HT-29 (cell line): ENCODE results near the gene CDH11. TPM values are rescaled to one million over a fixed set of nuclear protein-coding genes. Genes with fewer than 3 reads are reported as not detected.

Experiments used
- DNase-seq: peaks from one replicate; pipeline ENCODE4 v3.0.0-alpha.2; 2015; ENCODE audit warnings: low spot score
- total RNA-seq: library from RNA; depleted of rRNA; stranded (reverse); fragments of >200 nt; shearing (Covaris generic); gene quantifications from 2 replicates; pipeline ENCODE4 v1.2.3, GENCODE V29; 2014

Gene CDH11
- total RNA-seq, 1 experiment from 2014 or later = not detected

DNA sequence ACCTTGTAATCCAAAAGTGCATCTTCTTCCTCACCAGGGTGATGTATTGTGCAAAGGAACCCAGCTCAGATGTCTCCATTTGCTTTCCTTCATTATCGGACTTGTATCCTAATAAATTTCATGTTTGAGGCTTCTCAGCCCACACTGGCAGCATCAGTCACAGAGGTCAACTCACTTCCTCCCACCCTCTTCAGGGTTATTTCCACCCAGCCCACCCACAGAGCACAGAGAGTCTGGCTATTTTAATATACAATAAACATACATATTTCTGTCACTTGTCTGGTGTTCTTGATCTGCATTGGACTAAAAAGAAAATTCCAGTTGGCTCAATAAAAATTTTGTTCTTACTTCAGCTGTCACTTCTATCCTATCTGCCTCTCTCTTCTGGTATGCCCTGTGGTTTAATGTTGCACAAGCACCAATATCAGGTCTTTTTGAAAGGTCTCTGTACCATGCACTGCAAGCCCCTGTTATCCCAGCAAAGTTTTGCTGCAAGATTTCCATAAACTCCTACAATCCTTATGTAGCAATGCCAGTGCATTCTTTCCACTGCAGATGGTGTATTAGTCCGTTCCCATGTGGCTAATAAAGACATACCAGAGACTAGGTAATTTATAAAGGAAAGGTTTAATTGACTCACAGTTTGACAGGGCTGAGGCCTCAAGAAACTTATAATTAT lies 201.8 kb downstream of the CDH11 start:
- DNase-seq = no peak

DNA sequence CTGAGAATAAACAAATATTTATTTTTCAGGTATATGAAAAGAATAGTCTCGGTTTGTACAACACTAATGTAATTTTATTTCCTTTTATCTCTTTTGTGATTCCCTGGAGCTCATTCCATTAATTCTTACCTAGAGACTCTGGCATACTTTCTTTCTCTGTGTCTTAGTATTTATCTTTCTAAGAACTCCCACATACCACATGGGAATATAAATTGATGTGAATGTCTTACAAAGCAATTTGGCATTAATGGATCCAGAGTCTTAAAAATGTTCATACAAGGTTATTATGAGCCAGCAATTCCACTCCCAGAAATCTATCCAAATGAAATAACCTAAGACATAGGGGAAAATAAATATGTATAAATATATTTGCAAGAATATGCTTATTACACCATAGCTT lies 202.7 kb downstream of the CDH11 start:
- no peak for DNase-seq

DNA sequence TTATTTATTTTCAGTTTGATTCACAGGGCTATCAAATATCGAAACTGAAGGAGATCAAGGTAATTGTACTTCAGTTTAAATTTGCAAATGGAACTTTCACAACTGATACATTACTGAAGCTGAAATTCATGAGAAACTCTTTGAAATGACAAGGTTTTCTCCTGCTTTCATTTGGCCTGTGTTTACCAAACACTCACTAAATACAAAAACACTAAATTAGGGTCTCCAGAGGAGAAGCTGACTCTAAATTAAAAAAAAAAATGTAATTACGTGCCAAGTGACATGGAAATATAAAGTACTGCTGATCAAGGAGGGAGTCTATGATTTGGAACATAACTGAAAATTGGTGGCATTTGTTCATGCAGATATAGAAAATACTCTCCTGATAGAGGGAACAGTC lies 205.8 kb downstream of the CDH11 start:
- DNase-seq = no peak

DNA sequence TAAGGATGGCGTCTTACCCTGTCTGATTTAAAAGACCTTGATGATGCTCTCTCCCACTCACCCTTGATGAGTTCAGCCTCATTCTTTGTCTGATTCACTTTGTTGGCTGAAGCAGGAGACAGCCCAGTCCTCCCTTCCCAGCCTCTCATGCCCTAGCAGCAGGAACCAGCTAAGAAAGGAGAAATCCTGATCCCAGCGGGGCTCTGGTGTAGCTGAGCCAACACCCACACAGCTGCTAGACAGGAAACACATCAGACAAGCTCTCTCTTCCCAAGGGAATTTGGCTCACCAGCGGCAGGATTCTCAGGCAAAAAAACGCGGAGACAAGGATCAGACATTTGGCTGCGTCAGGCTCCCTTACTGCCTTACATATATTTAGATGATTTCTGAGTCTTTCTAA lies 211.5 kb downstream of the CDH11 start:
- no peak for DNase-seq

DNA sequence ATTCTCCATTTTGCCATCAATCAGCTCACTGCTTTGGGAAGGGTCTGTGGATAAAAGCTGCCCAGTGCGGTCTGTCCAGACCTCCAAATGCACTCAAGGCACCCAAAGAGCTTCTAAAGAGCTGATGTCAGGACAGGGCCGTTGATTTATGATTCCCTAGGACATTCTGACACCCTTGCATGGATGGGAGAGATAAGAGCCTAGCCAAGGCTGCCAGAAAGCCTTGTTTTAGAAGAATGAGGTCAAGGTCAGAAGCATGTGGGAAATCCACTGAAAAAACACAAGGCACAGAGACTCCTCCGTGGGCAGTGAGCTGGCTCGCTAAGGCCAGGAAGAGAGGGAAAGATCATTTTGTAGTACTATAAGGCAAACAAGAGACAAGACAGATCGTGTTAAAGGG lies 214.0 kb downstream of the CDH11 start:
- DNase-seq = no peak

DNA sequence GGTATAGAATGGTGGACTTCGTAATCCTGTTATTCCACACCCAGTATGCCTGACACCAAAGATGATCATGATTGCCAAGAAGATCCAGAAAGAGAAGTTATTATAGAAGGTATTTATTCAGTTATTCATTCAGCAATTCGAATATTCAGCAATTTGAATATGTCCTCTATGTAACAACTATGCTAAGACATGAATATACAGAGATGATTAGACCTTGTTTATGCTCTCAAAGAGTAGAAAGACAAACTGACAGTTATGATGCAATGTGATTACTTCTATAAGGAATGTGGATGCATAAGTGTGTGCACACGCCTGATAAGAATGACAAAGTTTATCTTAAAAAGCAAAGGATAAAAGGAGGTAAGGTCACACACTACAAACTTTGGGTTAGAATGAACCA lies 218.1 kb downstream of the CDH11 start:
- DNase-seq = no peak

DNA sequence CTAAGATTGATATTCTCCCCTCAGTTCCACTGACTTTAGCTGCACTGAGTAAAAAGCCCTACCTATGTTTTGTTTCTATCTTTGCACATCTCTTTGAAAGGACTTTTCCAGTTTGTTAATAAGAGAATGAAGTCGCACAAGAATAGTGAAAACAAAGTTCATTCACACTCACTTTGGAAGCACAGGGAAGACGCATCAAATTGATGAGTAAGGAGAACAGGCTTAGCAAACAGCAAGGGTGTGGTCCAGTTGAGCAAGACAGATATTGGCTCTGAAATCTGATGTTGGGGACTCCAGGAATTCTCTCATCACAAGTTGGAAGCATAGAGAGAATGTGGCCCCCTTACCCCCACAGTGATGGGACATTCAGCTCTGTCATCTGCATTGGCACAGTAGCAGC lies 221.3 kb downstream of the CDH11 start:
- DNase-seq = no peak

DNA sequence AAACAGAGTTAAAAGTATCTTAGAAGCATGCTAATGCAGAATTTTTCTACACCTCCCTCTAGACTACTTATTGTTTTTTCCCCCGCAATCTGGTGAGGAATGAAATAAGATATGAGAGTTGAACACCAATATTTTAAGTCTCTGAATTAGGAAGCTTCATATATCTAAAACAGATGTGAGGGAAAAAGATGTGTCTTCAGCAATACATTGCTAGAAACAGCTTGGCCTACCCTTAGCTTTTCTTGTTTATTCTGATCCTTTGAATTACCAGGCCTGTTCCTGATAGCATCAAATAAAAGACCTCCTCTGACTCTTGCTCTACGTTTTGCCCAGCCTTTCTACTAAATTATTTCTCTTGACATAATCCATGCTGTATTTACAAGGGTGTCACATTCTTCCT lies 221.8 kb downstream of the CDH11 start:
- DNase-seq = no peak

DNA sequence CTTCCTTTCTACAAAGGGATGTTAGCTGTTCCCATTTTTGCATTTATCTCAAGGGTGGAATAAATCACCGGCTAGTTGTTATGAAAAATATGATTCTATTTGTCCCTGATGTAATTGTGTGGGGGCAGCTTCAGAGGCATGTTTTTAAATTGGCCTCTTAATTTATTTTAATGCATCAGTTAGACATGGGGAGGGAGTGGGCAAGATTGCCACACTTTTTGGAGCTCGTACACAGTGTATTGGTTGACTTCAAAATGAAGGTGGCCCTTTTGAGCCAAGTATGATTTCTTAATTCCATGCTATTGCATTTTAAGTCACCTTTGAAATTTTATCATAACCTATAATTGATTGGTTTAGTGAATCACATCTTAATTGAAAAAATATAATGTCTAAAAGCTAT lies 223.7 kb downstream of the CDH11 start:
- DNase-seq = no peak
